IMR-90 (cell line): ENCODE results near the gene LTO1. TPM values are rescaled to one million over a fixed set of nuclear protein-coding genes. Genes with fewer than 3 reads are reported as not detected.

Source experiments
- ATAC-seq: fragments of 200-7000 bp; cut with Tn5 transposase; 2 replicates; pipeline ENCODE4 v1.9.1; 2020; ENCODE audit warnings: low read depth, mild to moderate bottlenecking, moderate library complexity
- BruUV-seq: library from RNA; stranded (reverse); fragments of 400-500 nt; replicated peaks from 2 replicates; lab custom pipeline; 2021; lab: Mats Ljungman, UMichigan
- CTCF ChIA-PET: fragments of 300-600 bp; formaldehyde crosslinking; extraction: SDS; loops from one replicate; lab custom pipeline; 2021; ENCODE audit warnings: antibody characterized with exemption; lab: Yijun Ruan, JAX
- POLR2A ChIA-PET: fragments of 300-600 bp; sonication (Branson Sonifier 250); formaldehyde crosslinking; loops from one replicate; lab custom pipeline; 2022; ENCODE audit warnings: antibody characterized with exemption; ENCODE audit not compliant: unreplicated experiment; lab: Charles Lee
- DNase-seq: peaks from one replicate; pipeline ENCODE4 v3.0.0; 2013
- H2AFZ ChIP-seq: replicated peaks from 2 replicates; pipeline ENCODE3; 2013; ENCODE audit warnings: low read length, mild to moderate bottlenecking; ENCODE audit not compliant: poor library complexity
- H2AK5ac ChIP-seq: 2 replicates; pipeline ENCODE4 v1.6.1; 2013; ENCODE audit warnings: low read depth, low read length, inconsistent platforms
- H2AK9ac ChIP-seq: replicated peaks from 2 replicates; pipeline ENCODE3; 2013; ENCODE audit warnings: mild to moderate bottlenecking, low read depth, low read length, moderate library complexity; ENCODE audit not compliant: poor library complexity
- H2BK120ac ChIP-seq: 2 replicates; pipeline ENCODE4 v1.6.1; 2013; ENCODE audit warnings: low read depth, low read length, inconsistent platforms
- H2BK15ac ChIP-seq: 3 replicates; pipeline ENCODE4 v1.6.1; 2013; ENCODE audit warnings: low read depth, low read length, inconsistent platforms
- H2BK20ac ChIP-seq: 2 replicates; pipeline ENCODE4 v1.6.1; 2013; ENCODE audit warnings: low read depth, mild to moderate bottlenecking, inconsistent platforms, low read length, moderate library complexity
- H2BK5ac ChIP-seq: 2 replicates; pipeline ENCODE4 v1.6.1; 2013; ENCODE audit warnings: mild to moderate bottlenecking, low read depth, low read length, inconsistent platforms; ENCODE audit not compliant: poor library complexity, severe bottlenecking
- H3K14ac ChIP-seq: replicated peaks from 2 replicates; pipeline ENCODE4 v1.6.1; 2013; ENCODE audit warnings: low read depth, low read length, inconsistent platforms
- H3K18ac ChIP-seq: 2 replicates; pipeline ENCODE4 v1.6.1; 2013; ENCODE audit warnings: low read depth, low read length, control low read depth
- H3K23ac ChIP-seq: 2 replicates; pipeline ENCODE4 v1.6.1; 2013; ENCODE audit warnings: low read depth, low read length, inconsistent platforms
- H3K27ac ChIP-seq: 2 replicates; pipeline ENCODE4 v1.5.1; 2013; ENCODE audit warnings: mild to moderate bottlenecking, control low read depth, low read length; ENCODE audit not compliant: insufficient read depth
- H3K27me3 ChIP-seq: 2 replicates; pipeline ENCODE4 v1.6.1; 2013; ENCODE audit warnings: low read length; ENCODE audit not compliant: control insufficient read depth, insufficient read depth
- H3K36me3 ChIP-seq: 2 replicates; pipeline ENCODE4 v1.6.1; 2013; ENCODE audit warnings: low read length, mixed read lengths; ENCODE audit not compliant: control insufficient read depth, insufficient read depth
- H3K4ac ChIP-seq: 2 replicates; pipeline ENCODE4 v1.6.1; 2013; ENCODE audit warnings: low read depth, low read length, inconsistent platforms
- H3K4me1 ChIP-seq: 2 replicates; pipeline ENCODE4 v1.6.1; 2013; ENCODE audit warnings: low read length, mixed read lengths; ENCODE audit not compliant: control insufficient read depth, insufficient read depth
- H3K4me2 ChIP-seq: 2 replicates; pipeline ENCODE4 v1.6.1; 2013; ENCODE audit warnings: low read depth, mild to moderate bottlenecking, control low read depth, low read length, moderate library complexity
- H3K4me3 ChIP-seq: 2 replicates; pipeline ENCODE4 v1.5.1; 2013; ENCODE audit warnings: low read depth, mild to moderate bottlenecking, control low read depth, low read length, moderate library complexity; ENCODE audit not compliant: insufficient read depth
- H3K56ac ChIP-seq: 2 replicates; pipeline ENCODE4 v1.6.1; 2013; ENCODE audit warnings: low read length, inconsistent platforms; ENCODE audit not compliant: insufficient read depth; ENCODE audit errors: extremely low read depth
- H3K79me1 ChIP-seq, 2 experiments: 2 replicates each; pipeline ENCODE4 v1.6.1; 2013; ENCODE audit warnings: low read length in 2 of 2, inconsistent platforms in 1 of 2, low read depth in 1 of 2
- H3K9ac ChIP-seq: 2 replicates; pipeline ENCODE4 v1.6.1; 2013; ENCODE audit warnings: low read depth, low read length, control low read depth
- H3K9me1 ChIP-seq: 2 replicates; pipeline ENCODE4 v1.6.1; 2013; ENCODE audit warnings: low read length, inconsistent platforms; ENCODE audit not compliant: insufficient read depth
- H3K9me3 ChIP-seq: 2 replicates; pipeline ENCODE4 v1.6.1; 2013; ENCODE audit warnings: low read length; ENCODE audit not compliant: control insufficient read depth, insufficient read depth
- H4K20me1 ChIP-seq: 2 replicates; pipeline ENCODE4 v1.6.1; 2013; ENCODE audit warnings: low read length, inconsistent platforms; ENCODE audit not compliant: insufficient read depth
- H4K5ac ChIP-seq: 2 replicates; pipeline ENCODE4 v1.6.1; 2013; ENCODE audit warnings: mild to moderate bottlenecking, low read depth, low read length, control low read depth
- H4K8ac ChIP-seq, 2 experiments: 2 replicates each; pipeline ENCODE4 v1.6.1; 2013; ENCODE audit warnings: low read depth in 2 of 2, low read length in 2 of 2, control low read depth in 1 of 2, inconsistent platforms in 1 of 2
- H4K91ac ChIP-seq: 2 replicates; pipeline ENCODE4 v1.6.1; 2013; ENCODE audit warnings: low read depth, low read length, inconsistent platforms; ENCODE audit not compliant: insufficient read depth
- BHLHE40 ChIP-seq: fragments of 150-350 bp; IDR thresholded peaks from 2 replicates; pipeline ENCODE4 v1.6.1; 2016; ENCODE audit warnings: mild to moderate bottlenecking, low read depth, low read length
- CEBPB ChIP-seq: IDR thresholded peaks from 2 replicates; pipeline ENCODE4 v1.6.1; 2012; ENCODE audit warnings: low read depth, low read length, improper control_type of control experiment
- CHD1 ChIP-seq: IDR thresholded peaks from 2 replicates; pipeline ENCODE4 v1.6.1; 2012; ENCODE audit warnings: low read depth, low read length, improper control_type of control experiment
- FOS ChIP-seq: fragments of 150-350 bp; IDR thresholded peaks from 2 replicates; pipeline ENCODE4 v1.6.1; 2016; ENCODE audit warnings: low read depth, low read length
- MAFK ChIP-seq: IDR thresholded peaks from 2 replicates; pipeline ENCODE4 v1.6.1; 2012; ENCODE audit warnings: low read depth, low read length, improper control_type of control experiment
- MAZ ChIP-seq: IDR thresholded peaks from 2 replicates; pipeline ENCODE4 v1.6.1; 2012; ENCODE audit warnings: low read depth, mild to moderate bottlenecking, low read length, improper control_type of control experiment, moderate library complexity, borderline replicate concordance
- MXI1 ChIP-seq: IDR thresholded peaks from 2 replicates; pipeline ENCODE4 v1.6.1; 2012; ENCODE audit warnings: low read depth, mild to moderate bottlenecking, low read length, moderate library complexity, borderline replicate concordance
- NFE2L2 ChIP-seq: fragments of 150-350 bp; IDR thresholded peaks from 2 replicates; pipeline ENCODE4 v1.6.1; 2016; ENCODE audit warnings: low read depth, mild to moderate bottlenecking, low read length
- POLR2A ChIP-seq: IDR thresholded peaks from 2 replicates; pipeline ENCODE4 v1.6.1; 2012; ENCODE audit warnings: mild to moderate bottlenecking, low read depth, low read length
- RAD21 ChIP-seq: IDR thresholded peaks from 2 replicates; pipeline ENCODE4 v1.6.1; 2012; ENCODE audit warnings: low read length, improper control_type of control experiment
- RCOR1 ChIP-seq: IDR thresholded peaks from 2 replicates; pipeline ENCODE4 v1.6.1; 2012; ENCODE audit warnings: mild to moderate bottlenecking, low read length, improper control_type of control experiment; ENCODE audit not compliant: insufficient replicate concordance
- SMC3 ChIP-seq: fragments of 150-350 bp; IDR thresholded peaks from 2 replicates; pipeline ENCODE4 v1.6.1; 2016; ENCODE audit warnings: low read depth, mild to moderate bottlenecking, antibody characterized with exemption, low read length, moderate library complexity
- USF2 ChIP-seq: fragments of 150-350 bp; IDR thresholded peaks from 2 replicates; pipeline ENCODE4 v1.6.1; 2017; ENCODE audit warnings: mild to moderate bottlenecking, antibody characterized with exemption, low read length, low read depth
- WGBS, 2 experiments: methylation state at CpG; one replicate each; pipeline versions ENCODE4 v1.1.5 to v1.1.7; 2013; ENCODE audit warnings: missing lambda C conversion rate in 2 of 2; ENCODE audit not compliant: insufficient read length in 1 of 2; ENCODE audit errors: extremely low coverage in 2 of 2; 5-methylcytosine and 5-hydroxymethylcytosine counted together
- dilution Hi-C: fragments of 300-500 bp; cut with HindIII; formaldehyde crosslinking; loops from one replicate; pipeline ENCODE4 v1.14.3; 2018; ENCODE audit warnings: low sequenced_read_pairs; ENCODE audit not compliant: unreplicated experiment
- in situ Hi-C: fragments of 300-500 bp; cut with MboI; formaldehyde crosslinking; loops from 3 replicates; pipeline ENCODE4 v1.14.3; 2019; ENCODE audit warnings: low sequenced_read_pairs, inconsistent platforms, mixed read lengths
- intact Hi-C: fragments of 100-400 bp; cut with micrococcal nuclease; formaldehyde crosslinking; loops from 2 replicates; pipeline ENCODE4 v1.10.0; 2022
- polyA plus RNA-seq, 3 experiments: library from polyadenylated mRNA; depleted of rRNA; stranded (reverse); fragments of >200 nt; gene quantifications; 2 replicates each; pipeline ENCODE4 v1.2.3, GENCODE V29; 2012; ENCODE audit warnings: low replicate concordance in 1 of 3
- total RNA-seq: library from RNA; depleted of rRNA; stranded (reverse); fragments of >200 nt; gene quantifications from 2 replicates; pipeline ENCODE4 v1.2.3, GENCODE V29; 2012

The LTO1 gene
- total and polyA plus RNA-seq, 2 of the 4 experiments (the other 2 are of a cell fraction): 8.2 to 23.5 TPM

- Histone ChIP-seq H3K9me1 (no peaks in the 10 kb centered on the region), H3K27ac (no peak overlapping the region), H3K9me3 (no peaks in the 10 kb centered on the region), H2BK15ac (no peak overlapping the region), H3K56ac (no peak overlapping the region), H2AK9ac (no peak overlapping the region), H4K8ac (no peak overlapping the region), H3K4me1 (peaks cover 5% of the 10 kb centered on the region; the same call in 1 of the 2 replicates), H3K4ac (no peak overlapping the region), H3K18ac (no peak overlapping the region), H3K79me1 (peaks cover 10 to 33% of the 10 kb centered on the region in 2 experiments; a peak in 3 of 4 replicates), H3K4me3 (no peak overlapping the region), H2AK5ac (no peak overlapping the region), H3K23ac (no peak overlapping the region), H3K27me3 (no peaks in the 10 kb centered on the region), H3K14ac (no peak overlapping the region), H2BK120ac (no peak overlapping the region), H2AFZ (no peak overlapping the region), H3K36me3 (peaks cover 30% of the 10 kb centered on the region), H4K5ac (no peak overlapping the region), H3K9ac (no peak overlapping the region), H2BK20ac (no peak overlapping the region), H2BK5ac (no peak overlapping the region), H4K20me1 (peaks cover 4% of the 10 kb centered on the region; the same call in 1 of the 2 replicates), H4K91ac (no peak overlapping the region), H3K4me2 (no peak overlapping the region)
- no CpG with 5 or more reads among the region's 6 CpGs for WGBS, 2 experiments
- in situ Hi-C loops (loop anchor here (25.0 kb wide), 2 partner anchors 726 to 1051 kb away; no protein-coding TSS in a partner anchor), intact Hi-C loops (no loop called here), dilution Hi-C loops (no loop called here)
- POLR2A ChIA-PET: no interaction called here
- no TSS peak for BruUV-seq
- CTCF ChIA-PET: no interaction called here
- ATAC-seq: no peak
- TF ChIP-seq FOS (no peak), RAD21 (no peak), CHD1 (no peak), CEBPB (no peak), MXI1 (no peak), USF2 (no peak), NFE2L2 (no peak), MAZ (no peak), SMC3 (no peak), RCOR1 (no peak), POLR2A (no peak), BHLHE40 (no peak), MAFK (no peak)
- no peak for DNase-seq
Observed at GRCh38 chr11:69663326-69663725, 11.8 kb downstream of the LTO1 start.
